Thoracic aorta (tissue), 2 donors: Measurements from ENCODE around the gene TRNP1. TPM values are rescaled to one million over a fixed set of nuclear protein-coding genes. Genes with fewer than 3 reads are reported as not detected.

Source experiments
- ATAC-seq: fragments of 150-250 bp; one replicate; pipeline ENCODE4 v1.8.0; 2017; ENCODE audit warnings: low read depth; ENCODE audit not compliant: insufficient number of reproducible peaks, low FRiP score
- DNase-seq: peaks from one replicate; pipeline ENCODE4 v3.0.0-alpha.2; 2020; ENCODE audit warnings: low spot score
- H3K27ac ChIP-seq, 2 donors: fragments of 200-600 bp; sonication (generic); 1 replicate in 1 of 2; 2 replicates in 1 of 2; pipeline ENCODE4 v1.5.1; 2016; ENCODE audit warnings: mild to moderate bottlenecking in 2 of 2, moderate library complexity in 2 of 2
- H3K27me3 ChIP-seq: fragments of 200-600 bp; sonication (generic); replicated peaks from 2 replicates; pipeline ENCODE4 v1.6.0; 2016; ENCODE audit warnings: mild to moderate bottlenecking; ENCODE audit not compliant: insufficient read depth
- H3K36me3 ChIP-seq: fragments of 200-600 bp; sonication (generic); one replicate; pipeline ENCODE4 v1.5.1; 2016
- H3K4me1 ChIP-seq, 2 donors: fragments of 200-600 bp; sonication (generic); 1 replicate in 1 of 2; 2 replicates in 1 of 2; pipeline versions ENCODE4 v1.5.1 to v1.6.0; 2016; ENCODE audit warnings: low read depth in 2 of 2, mild to moderate bottlenecking in 1 of 2; ENCODE audit not compliant: control insufficient read depth in 1 of 2
- H3K4me3 ChIP-seq: fragments of 200-600 bp; sonication (generic); 2 replicates; pipeline ENCODE4 v1.5.1; 2016; ENCODE audit warnings: mild to moderate bottlenecking
- H3K9me3 ChIP-seq: fragments of 200-600 bp; sonication (generic); 2 replicates; pipeline ENCODE4 v1.5.1; 2016
- CTCF ChIP-seq: fragments of 200-600 bp; sonication (generic); IDR thresholded peaks from one replicate; pipeline ENCODE4 v1.5.1; 2019; ENCODE audit warnings: antibody characterized with exemption
- total RNA-seq, 2 donors: library from RNA; depleted of rRNA; stranded (reverse); fragments of >200 nt; gene quantifications; one replicate each; pipeline versions ENCODE4 v1.1.0 to v1.2.3, GENCODE V29; 2016

The TRNP1 gene
- total RNA-seq, 2 donors from 2014 or later = 26.4 to 34.9 TPM

DNA sequence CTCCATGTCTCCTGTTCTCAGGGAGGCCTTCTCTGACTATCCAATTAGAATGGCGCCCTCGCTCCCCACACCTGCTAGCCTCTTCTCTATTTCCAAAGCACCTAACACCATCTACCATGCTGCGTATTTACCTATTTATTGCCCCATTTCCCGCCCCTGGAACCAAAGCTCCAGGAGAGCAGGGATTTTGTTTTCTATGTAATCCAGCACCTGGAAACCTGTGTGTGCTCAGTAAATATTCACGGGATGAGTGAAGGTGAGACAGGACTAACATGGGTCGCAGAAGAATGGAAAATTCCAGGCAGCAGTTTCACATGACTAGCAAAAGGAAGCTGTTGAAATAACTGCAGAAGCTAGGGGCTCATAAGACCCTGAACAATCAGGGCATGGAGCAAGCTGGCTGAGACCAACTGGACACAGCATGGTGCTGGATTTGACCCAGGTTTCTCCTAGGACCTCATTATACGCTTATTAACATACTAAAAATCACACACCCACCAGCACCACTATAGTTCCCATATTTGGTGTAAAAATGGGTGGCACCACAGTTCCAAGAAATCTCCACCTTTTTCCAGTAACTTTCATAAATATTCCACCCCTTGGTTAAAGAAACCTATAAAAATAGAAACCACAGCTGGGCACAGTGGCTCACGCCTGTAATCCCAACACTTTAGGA, 34.2 kb downstream of the TRNP1 start:
- ATAC-seq = peak; percentile 41
- peak overlapping the region; percentile 31 for H3K4me3 ChIP-seq

GRCh38 chr1:27029517-27029916, 36.0 kb downstream of the TRNP1 start:
- Histone ChIP-seq H3K4me1 (peaks cover 25 to 37% of the 10 kb centered on the region in 2 donors), H3K9me3 (no peaks in the 10 kb centered on the region), H3K27me3 (no peaks in the 10 kb centered on the region), H3K4me3 (no peak overlapping the region), H3K27ac (peak overlapping the region; percentile 94 to 95), H3K36me3 (no peaks in the 10 kb centered on the region)
- TF ChIP-seq CTCF = no peak
- DNase-seq (no peak), ATAC-seq (no peak)

More for the DNA sequence above, 34.2 kb downstream of the TRNP1 start:
- Histone ChIP-seq H3K27ac (peak overlapping the region; percentile 94 to 95), H3K36me3 (no peaks in the 10 kb centered on the region), H3K27me3 (no peaks in the 10 kb centered on the region), H3K4me1 (peaks cover 25 to 37% of the 10 kb centered on the region in 2 donors), H3K9me3 (no peaks in the 10 kb centered on the region)
- no peak for DNase-seq
- TF ChIP-seq CTCF = no peak

GRCh38 chr1:27031235-27032118, 38.0 kb downstream of the TRNP1 start:
- no peaks in the 10 kb centered on the region for H3K36me3 ChIP-seq
- H3K27me3 ChIP-seq = no peaks in the 10 kb centered on the region
- H3K9me3 ChIP-seq = no peaks in the 10 kb centered on the region
- H3K4me1 ChIP-seq = peaks cover 25 to 37% of the 10 kb centered on the region in 2 donors
- H3K4me3 ChIP-seq = peak overlapping the region; percentile 61
- DNase-seq (peak; percentile 74), ATAC-seq (no peak)
- peak overlapping the region; percentile 85 for H3K27ac ChIP-seq
- TF ChIP-seq CTCF = no peak

DNA sequence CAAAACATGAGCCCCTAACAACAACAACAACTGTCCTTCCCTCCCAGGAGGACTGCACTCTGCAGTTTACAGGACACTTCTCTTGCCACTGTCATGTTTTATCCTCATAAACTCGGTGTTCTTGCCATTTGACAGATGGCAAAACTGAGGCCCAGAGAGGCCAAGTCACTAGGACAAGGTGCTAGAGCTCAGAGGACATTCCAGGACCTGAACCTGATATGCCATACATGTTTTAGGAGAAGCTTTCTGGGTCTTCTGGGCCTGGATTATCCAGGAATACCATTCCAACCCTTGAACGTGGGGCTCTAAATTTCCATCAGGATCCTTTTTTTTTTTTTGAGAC, 38.6 kb downstream of the TRNP1 start:
- no peaks in the 10 kb centered on the region for H3K27me3 ChIP-seq
- ATAC-seq (no peak), DNase-seq (no peak)
- peak overlapping the region; percentile 85 for H3K27ac ChIP-seq
- H3K4me1 ChIP-seq = peaks cover 20 to 33% of the 10 kb centered on the region in 2 donors
- H3K4me3 ChIP-seq = peak overlapping the region; percentile 61
- TF ChIP-seq CTCF = no peak
- H3K36me3 ChIP-seq = no peaks in the 10 kb centered on the region
- no peaks in the 10 kb centered on the region for H3K9me3 ChIP-seq

GRCh38 chr1:27033043-27033746, 39.7 kb downstream of the TRNP1 start:
- no peak for ATAC-seq
- H3K27ac ChIP-seq = peak overlapping the region; percentile 34 to 63
- no peak for DNase-seq

More at GRCh38 chr1:27033043-27033746, 39.7 kb downstream of the TRNP1 start:
- Histone ChIP-seq H3K9me3 (no peaks in the 10 kb centered on the region), H3K4me1 (peaks cover 9 to 22% of the 10 kb centered on the region in 2 donors), H3K4me3 (no peak overlapping the region), H3K36me3 (no peaks in the 10 kb centered on the region), H3K27me3 (no peaks in the 10 kb centered on the region)
- no peak for TF ChIP-seq CTCF
